Measurements from ENCODE around the gene TOR1A. TPM values are rescaled to one million over a fixed set of nuclear protein-coding genes. Genes with fewer than 3 reads are reported as not detected.
A peak's percentile ranks its signal among the peaks of the same experiment; 100 is the strongest.

TOR1A gene
- total and polyA plus RNA-seq, 2 donors (not counting 1 experiment from before 2014, with no cell fraction given): 31.5 to 80.2 TPM

GRCh38 chr9:129803676-129804060 is 20.3 kb downstream of the TOR1A start:
- TF ChIP-seq CTCF (conservative IDR thresholded peaks at IDR 0.05 in 1 of 2, IDR thresholded peaks at IDR 0.05 in 1 of 2; ENCODE audit: low read depth in 1 of 2, low read length in 2 of 2) (no peak), EZH2 (IDR thresholded peaks at IDR 0.05; ENCODE audit: low read length, missing control alignments) (no peak)
- no peak for DNase-seq (ENCODE audit: low read depth in 2 of 2)
- H3K4me1 ChIP-seq (ENCODE audit: control insufficient read depth, extremely low read depth, insufficient read depth, low read length): peaks cover 7% of the 10 kb centered on the region
- peak overlapping the region; percentile 84 for H3K4me2 ChIP-seq (ENCODE audit: extremely low read depth, insufficient read depth, low read length)
- no peaks in the 10 kb centered on the region for H4K20me1 ChIP-seq (ENCODE audit: control insufficient read depth, extremely low read depth, insufficient read depth, low read length)
- peak overlapping the region; percentile 47 for H3K27ac ChIP-seq (ENCODE audit: insufficient read depth, low read length)
- H3K36me3 ChIP-seq (ENCODE audit: control insufficient read depth, insufficient read depth, low read length): peaks cover under 1% of the 10 kb centered on the region
- no peaks in the 10 kb centered on the region for H3K27me3 ChIP-seq (ENCODE audit: control insufficient read depth, insufficient read depth, low read length)
- H3K79me2 ChIP-seq (ENCODE audit: control insufficient read depth, insufficient read depth, low read length): no peaks in the 10 kb centered on the region
- peak overlapping the region; percentile 47 for H2AFZ ChIP-seq (ENCODE audit: low read length)
- no peaks in the 10 kb centered on the region for H3K9me3 ChIP-seq (ENCODE audit: control insufficient read depth, insufficient read depth, low read depth, low read length)
- H3K4me3 ChIP-seq (replicated peaks in 1 of 4; ENCODE audit: control extremely low read depth in 1 of 4, insufficient read depth in 1 of 4, low read depth in 3 of 4, low read length in 4 of 4): peak overlapping the region; percentile 79 to 88 (median 82)
- H3K9ac ChIP-seq (ENCODE audit: insufficient read depth, low read length): peak overlapping the region; percentile 54

- no peaks in the 10 kb centered on the region for H3K36me3 ChIP-seq (ENCODE audit: control insufficient read depth, insufficient read depth, low read length)
- TF ChIP-seq CTCF (conservative IDR thresholded peaks at IDR 0.05 in 1 of 2, IDR thresholded peaks at IDR 0.05 in 1 of 2; ENCODE audit: low read depth in 1 of 2, low read length in 2 of 2) (no peak), EZH2 (IDR thresholded peaks at IDR 0.05; ENCODE audit: low read length, missing control alignments) (no peak)
- H2AFZ ChIP-seq (ENCODE audit: low read length): peak within 1 kb of the TSS; percentile 85
- no peaks in the 10 kb centered on the region for H3K9me3 ChIP-seq (ENCODE audit: control insufficient read depth, insufficient read depth, low read depth, low read length)
- peak within 1 kb of the TSS; percentile 66 for H3K27ac ChIP-seq (ENCODE audit: insufficient read depth, low read length)
- peak; percentile 89 to 91 for DNase-seq (ENCODE audit: low read depth in 2 of 2)
- no peaks in the 10 kb centered on the region for H3K27me3 ChIP-seq (ENCODE audit: control insufficient read depth, insufficient read depth, low read length)
- H3K4me1 ChIP-seq (ENCODE audit: control insufficient read depth, extremely low read depth, insufficient read depth, low read length): peaks cover 7% of the 10 kb centered on the region
- peak within 1 kb of the TSS; percentile 79 to 88 (median 82) for H3K4me3 ChIP-seq (replicated peaks in 1 of 4; ENCODE audit: control extremely low read depth in 1 of 4, insufficient read depth in 1 of 4, low read depth in 3 of 4, low read length in 4 of 4)
- H4K20me1 ChIP-seq (ENCODE audit: control insufficient read depth, extremely low read depth, insufficient read depth, low read length): no peaks in the 10 kb centered on the region
- peak within 1 kb of the TSS; percentile 84 for H3K4me2 ChIP-seq (ENCODE audit: extremely low read depth, insufficient read depth, low read length)
- no peaks in the 10 kb centered on the region for H3K79me2 ChIP-seq (ENCODE audit: control insufficient read depth, insufficient read depth, low read length)
- H3K9ac ChIP-seq (ENCODE audit: insufficient read depth, low read length): peak within 1 kb of the TSS; percentile 74
These were observed 20.9 kb downstream of the TOR1A start, which contains the start of gene TOR1B for GRCh38 chr9:129802833-129803675. TOR1B (plus strand) TSS chr9:129803184; CDS start chr9:129803213, 29 bp downstream.

- DNase-seq (ENCODE audit: low read depth in 2 of 2): no peak
- no peak overlapping the region for H3K9ac ChIP-seq (ENCODE audit: insufficient read depth, low read length)
- no peaks in the 10 kb centered on the region for H3K36me3 ChIP-seq (ENCODE audit: control insufficient read depth, insufficient read depth, low read length)
- H3K27ac ChIP-seq (ENCODE audit: insufficient read depth, low read length): no peak overlapping the region
- peaks cover 7% of the 10 kb centered on the region for H3K4me1 ChIP-seq (ENCODE audit: control insufficient read depth, extremely low read depth, insufficient read depth, low read length)
- no peak overlapping the region for H3K4me2 ChIP-seq (ENCODE audit: extremely low read depth, insufficient read depth, low read length)
- TF ChIP-seq EZH2 (IDR thresholded peaks at IDR 0.05; ENCODE audit: low read length, missing control alignments): no peak
- no peak for TF ChIP-seq CTCF (conservative IDR thresholded peaks at IDR 0.05 in 1 of 2, IDR thresholded peaks at IDR 0.05 in 1 of 2; ENCODE audit: low read depth in 1 of 2, low read length in 2 of 2)
- H3K27me3 ChIP-seq (ENCODE audit: control insufficient read depth, insufficient read depth, low read length): no peaks in the 10 kb centered on the region
- no peak overlapping the region for H3K4me3 ChIP-seq (replicated peaks in 1 of 4; ENCODE audit: control extremely low read depth in 1 of 4, insufficient read depth in 1 of 4, low read depth in 3 of 4, low read length in 4 of 4)
- no peaks in the 10 kb centered on the region for H3K79me2 ChIP-seq (ENCODE audit: control insufficient read depth, insufficient read depth, low read length)
- no peaks in the 10 kb centered on the region for H3K9me3 ChIP-seq (ENCODE audit: control insufficient read depth, insufficient read depth, low read depth, low read length)
- H2AFZ ChIP-seq (ENCODE audit: low read length): no peak overlapping the region
- no peaks in the 10 kb centered on the region for H4K20me1 ChIP-seq (ENCODE audit: control insufficient read depth, extremely low read depth, insufficient read depth, low read length)
These were observed 22.4 kb downstream of the TOR1A start for GRCh38 chr9:129801504-129801903.
